ENCODE data around the gene NDUFA8.

Gene NDUFA8

DNA sequence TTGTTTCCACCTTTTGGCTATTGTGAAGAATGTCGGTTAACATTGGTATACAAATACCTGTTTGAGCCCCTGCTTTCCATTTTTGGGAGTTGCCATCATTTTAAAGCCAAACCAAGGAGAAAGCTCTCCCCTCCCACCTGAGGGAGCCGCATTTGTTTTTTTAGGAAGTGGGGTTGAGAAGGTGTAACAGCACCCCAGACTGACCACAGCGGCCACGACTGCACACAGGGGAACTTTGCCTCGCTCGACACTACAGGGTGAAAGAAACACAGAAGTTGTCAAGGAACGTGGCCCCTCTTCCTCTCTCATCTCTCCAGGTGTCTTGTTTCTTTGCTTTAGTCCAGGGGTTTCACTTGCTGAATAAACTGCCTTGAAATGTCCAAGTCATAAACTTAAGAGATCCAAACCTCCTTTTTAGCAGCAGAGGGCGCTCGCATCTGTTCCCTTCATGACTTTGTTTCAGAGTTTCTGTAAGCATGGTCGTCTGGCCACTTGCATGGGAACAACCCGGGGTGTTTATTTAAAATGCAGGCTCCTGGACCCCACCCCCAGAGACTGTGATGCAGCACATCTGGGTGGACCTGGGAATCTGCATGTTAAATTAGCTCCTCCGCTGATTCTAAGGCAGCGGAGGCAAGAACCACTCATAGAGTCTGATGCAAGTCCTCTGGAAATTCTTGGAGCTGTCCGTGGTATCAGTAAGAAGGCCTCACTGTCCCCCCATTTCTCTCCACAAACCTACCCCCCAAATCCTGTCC, 64.4 kb downstream of the NDUFA8 start:
- DNase-seq, result no peak

Measured in NCI-H187 (cell line).